HCT116 (cell line): ENCODE measurements around the gene ATF1.

Experiments used
- CTCF ChIP-seq, 3 experiments: fragments of 200-600 bp in 1 of 3; sonication (generic) in 1 of 3; IDR thresholded peaks in 2 of 3; conservative IDR thresholded peaks in 1 of 3; 2 replicates each; pipeline ENCODE4 v1.5.1; 2012 to 2017; ENCODE audit warnings: low read depth in 2 of 3, low read length in 2 of 3, antibody characterized with exemption in 1 of 3, borderline replicate concordance in 1 of 3, control low read depth in 1 of 3, mild to moderate bottlenecking in 1 of 3, mixed read lengths in 1 of 3, mixed run types in 1 of 3, moderate library complexity in 1 of 3; ENCODE audit not compliant: insufficient read depth in 1 of 3
- POLR2AphosphoS5 ChIP-seq: IDR thresholded peaks from 2 replicates; pipeline ENCODE4 v1.6.1; 2011; ENCODE audit warnings: mild to moderate bottlenecking, low read depth, low read length, moderate library complexity

GRCh38 chr12:50720085-50720484 is 43.8 kb upstream of the ATF1 start:
- TF ChIP-seq POLR2AphosphoS5 (no peak), CTCF (IDR thresholded peaks at IDR 0.05 in 2 of 3, conservative IDR thresholded peaks at IDR 0.05 in 1 of 3; ENCODE audit: borderline replicate concordance in 1 of 3, insufficient read depth in 1 of 3, low read depth in 2 of 3, low read length in 2 of 3) (no peak)
